GM04504 (cell line): ENCODE results near the gene PGD.
"Not testable (repeated sequence)": the region's sequence is repeated elsewhere in the genome, so short reads cannot be mapped to it uniquely, and the experiment has no call there.

Experiments
- DNase-seq: peaks from one replicate; pipeline ENCODE4 v3.0.0-alpha.2; 2012; ENCODE audit warnings: low read depth

Gene PGD

DNA sequence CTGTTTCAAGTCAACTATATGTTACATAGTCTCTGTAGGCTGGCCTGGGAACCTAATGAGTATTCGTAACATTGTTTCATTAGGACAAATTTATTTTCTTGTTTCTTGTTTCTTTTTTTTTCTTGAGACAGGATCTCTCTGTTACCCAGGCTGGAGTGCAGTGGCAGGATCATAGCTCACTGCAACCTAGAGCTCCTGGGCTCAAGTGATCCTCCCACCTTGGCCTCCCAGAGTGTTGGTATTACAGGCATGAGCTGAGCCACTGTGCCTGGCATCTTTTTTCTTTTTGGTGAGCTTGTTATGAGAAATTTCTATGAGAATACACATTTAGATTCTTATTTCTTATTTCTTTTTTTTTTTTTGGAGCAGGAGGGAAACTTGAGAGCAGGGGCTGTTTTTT lies 38.2 kb downstream of the PGD start:
- DNase-seq, result no peak

DNA sequence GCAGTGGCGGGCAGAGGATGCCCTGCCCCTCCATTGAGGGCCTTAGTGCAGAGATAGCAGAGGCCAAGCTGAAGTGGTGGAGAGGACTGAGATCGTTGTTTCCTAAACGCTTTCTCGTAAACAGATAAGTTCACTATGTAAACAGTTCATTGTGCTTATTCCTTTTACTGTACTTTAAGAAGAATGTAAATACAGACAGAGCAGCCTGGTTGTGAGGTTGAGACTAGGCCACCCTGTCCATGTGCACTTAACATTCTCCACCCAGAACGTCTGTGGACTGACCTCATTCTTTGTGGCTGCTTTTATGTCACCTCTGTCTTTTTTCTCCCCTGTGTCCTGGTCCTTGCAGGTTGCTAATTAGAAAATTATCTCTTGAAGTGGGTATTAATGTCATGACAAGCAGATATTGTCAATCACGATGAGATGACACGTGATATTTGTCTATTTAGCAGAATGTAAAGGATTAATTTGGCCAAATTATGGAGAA lies 39.9 kb downstream of the PGD start:
- DNase-seq, result no peak

DNA sequence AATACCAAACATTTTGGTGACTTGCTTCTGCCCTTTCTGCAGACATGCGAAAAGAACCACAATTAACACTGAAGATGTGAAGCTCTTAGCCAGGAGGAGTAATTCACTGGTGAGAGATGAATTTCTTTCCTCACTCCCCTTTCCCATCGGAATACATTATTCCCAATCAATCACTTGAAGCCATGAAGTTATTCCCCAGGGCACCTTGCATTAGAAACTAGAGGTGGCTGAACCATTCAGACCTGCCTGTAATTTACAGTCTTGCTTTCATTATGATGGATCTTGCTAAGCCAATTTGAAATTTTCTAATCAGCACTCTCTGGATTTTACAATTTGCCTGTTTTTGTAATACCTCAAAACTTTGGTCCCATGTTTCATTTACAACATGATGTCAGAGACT lies 41.4 kb downstream of the PGD start:
- no peak for DNase-seq

DNA sequence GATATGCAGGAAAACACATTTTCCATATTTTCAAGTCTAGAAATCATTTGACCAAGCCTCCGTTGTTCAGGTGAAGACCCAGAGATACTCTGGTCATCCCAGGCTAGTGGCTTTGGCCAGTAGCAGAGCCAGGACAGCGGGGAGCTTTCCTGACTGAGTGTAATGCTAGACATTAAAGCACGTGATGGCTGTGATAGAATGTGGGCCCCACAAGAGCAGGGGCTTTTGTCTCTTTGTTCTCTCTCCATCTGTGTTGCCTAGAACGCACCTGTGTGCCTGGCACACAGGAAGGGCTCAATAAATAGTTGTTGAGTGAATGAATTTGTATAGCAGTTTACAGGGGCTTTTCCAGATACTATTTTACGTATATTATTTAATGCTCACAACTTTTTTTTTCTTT lies 41.9 kb downstream of the PGD start:
- no peak for DNase-seq

DNA sequence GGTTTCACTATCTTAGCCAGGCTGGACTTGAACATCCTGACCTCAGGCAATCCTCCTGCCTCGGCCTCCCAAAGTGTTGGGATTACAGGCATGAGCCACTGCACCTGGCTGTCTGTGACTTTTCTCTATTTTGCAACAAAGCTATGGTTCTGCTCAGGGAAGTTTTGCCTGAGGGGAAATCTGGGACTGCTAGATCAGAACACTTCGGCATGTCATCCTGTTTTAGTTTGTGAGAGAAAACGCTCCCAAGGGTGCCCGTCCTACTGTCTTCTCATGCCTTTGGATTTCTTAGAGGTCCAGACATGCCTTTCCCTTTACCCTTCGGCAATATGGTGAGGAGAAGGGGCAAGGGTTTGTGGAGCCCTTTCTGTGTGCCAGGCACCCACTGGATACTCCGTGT lies 45.4 kb downstream of the PGD start:
- no peak for DNase-seq

DNA sequence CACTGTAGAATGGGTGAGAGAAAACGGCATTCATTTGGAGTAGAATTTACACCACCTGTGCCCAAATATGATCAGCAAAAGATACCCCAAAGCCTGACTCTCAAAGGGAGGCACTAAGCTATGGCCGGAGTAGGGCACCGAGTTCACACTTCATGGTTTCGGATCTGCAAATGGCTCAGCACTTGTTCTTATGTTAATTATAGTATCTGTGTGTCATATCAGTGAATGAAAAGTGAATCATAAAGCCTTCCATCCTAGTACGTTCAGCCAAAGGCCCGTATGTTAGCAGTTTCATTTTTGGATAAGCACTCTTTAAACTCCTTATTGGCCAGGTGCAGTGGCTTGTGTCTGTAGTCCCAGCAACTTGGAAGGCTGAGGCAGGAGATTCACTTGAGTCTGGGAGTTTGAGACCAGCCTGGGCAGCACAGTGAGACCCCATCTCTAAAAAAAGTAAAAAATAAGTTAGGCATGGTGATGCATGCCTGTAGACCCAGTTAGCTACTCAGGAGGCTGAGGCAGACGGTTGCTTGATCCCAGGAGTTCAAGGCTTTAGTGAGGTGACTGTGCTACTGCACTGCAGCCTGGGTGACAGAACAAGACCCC lies 46.0 kb downstream of the PGD start:
- DNase-seq, result no peak

DNA sequence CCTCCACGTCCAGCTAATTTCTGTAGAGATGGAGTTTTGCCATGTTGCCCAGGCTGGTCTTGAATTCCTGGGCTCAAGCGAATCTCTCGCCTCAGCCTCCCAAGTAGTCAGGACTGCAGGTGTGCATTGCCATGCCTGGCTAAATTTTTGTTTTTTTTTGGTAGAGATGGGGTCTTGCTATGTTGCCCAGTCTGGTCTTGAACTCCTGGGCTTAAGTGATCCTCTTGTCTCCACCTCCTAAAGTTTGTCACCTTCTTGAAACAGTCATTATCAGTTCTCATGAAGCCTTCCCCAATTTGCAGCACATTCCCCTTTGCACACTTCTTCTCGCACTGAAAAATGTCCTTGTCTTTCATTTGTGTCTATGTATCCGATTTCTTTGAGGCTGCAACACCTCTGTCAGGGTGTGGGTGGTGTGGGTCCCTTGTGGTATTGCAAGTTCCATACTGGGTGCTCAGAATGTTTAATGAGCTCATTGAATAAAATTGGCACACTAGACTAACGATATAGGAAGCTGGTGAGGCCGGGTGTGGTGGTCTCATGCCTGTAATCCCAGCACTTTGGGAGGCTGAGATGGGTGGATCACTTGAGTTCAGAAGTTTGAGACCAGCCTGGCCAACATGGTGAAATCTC lies 48.0 kb downstream of the PGD start:
- DNase-seq, result no peak

DNA sequence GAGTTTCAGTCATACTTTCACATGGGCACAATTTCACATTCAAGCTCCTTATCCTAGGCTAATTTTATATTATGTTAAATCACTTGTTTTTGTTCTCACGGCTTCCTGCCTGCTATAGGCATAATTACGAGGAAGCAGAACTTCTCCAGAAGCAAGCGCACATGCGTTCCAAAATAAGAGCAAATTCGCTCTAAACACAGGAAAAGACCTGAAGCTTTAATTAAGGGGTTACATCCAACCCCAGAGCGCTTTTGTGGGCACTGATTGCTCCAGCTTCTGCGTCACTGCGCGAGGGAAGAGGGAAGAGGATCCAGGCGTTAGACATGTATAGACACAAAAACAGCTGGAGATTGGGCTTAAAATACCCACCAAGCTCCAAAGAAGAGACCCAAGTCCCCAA lies 50.9 kb downstream of the PGD start, which contains the start of gene CORT:
TSS of gene CORT (plus strand) at position 281 of the 400 bp plus-strand sequence. CDS start 193 bp downstream, outside the sequence.
- DNase-seq, result no peak

GRCh38 chr1:10450156-10450814 lies 51.4 kb downstream of the PGD start:
- no peak for DNase-seq

DNA sequence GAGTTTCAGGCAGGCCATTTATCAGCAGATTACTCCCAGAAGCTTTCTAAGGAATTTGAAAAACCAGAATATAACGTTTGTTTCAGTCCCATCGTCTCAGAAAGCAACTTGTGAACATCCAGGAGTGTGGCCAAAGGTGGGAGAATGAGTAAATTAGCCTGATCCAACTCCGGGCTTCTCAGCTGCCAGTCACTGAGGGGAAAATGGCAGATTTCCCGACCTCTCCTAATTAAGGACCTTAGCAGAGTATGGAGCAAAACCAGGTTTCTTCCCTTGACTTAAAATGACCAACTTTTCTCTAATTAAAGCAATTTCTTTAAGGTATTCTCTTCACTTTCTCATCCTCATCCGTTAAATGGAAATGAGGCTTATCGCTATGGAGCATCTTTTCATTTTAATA lies 52.0 kb downstream of the PGD start:
- DNase-seq, result no peak

DNA sequence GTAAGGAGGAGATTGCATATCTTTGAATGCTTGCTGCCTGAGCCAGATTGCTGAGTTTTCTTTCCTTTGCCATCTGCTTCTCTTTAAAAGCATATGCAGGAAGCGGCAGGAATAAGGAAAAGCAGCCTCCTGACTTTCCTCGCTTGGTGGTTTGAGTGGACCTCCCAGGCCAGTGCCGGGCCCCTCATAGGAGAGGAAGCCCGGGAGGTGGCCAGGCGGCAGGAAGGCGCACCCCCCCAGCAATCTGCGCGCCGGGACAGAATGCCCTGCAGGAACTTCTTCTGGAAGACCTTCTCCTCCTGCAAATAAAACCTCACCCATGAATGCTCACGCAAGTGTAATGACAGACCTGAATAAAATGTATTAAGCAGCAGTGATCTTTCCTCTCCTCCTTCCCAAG lies 52.4 kb downstream of the PGD start:
- DNase-seq, result peak; percentile 53

GRCh38 chr1:10456048-10456447 lies 57.2 kb downstream of the PGD start:
- DNase-seq, result no peak

- no peak for DNase-seq
Observed at GRCh38 chr1:10456661-10457060, 57.8 kb downstream of the PGD start.

DNA sequence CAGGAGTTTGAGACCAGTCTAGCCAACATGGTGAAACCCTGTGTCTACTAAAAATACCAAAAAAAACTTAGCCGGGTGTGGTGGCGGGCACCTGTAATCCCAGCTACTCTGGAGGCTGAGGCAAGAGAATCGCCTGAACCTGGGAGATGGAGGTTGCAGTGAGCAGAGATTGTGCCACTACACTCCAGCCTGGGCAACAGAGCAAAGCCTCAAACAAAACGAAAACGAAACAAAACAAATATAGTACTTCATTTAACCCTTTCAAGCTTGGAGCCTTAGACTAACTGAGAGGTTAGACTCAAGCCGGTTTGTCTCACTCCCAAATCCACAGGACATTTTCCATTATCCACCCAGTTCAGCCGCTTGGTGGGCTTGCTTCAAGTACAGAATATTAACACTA lies 58.6 kb downstream of the PGD start:
- not testable (repeated sequence) for DNase-seq

- no peak for DNase-seq
Observed at GRCh38 chr1:10457875-10458274, 59.0 kb downstream of the PGD start.

DNA sequence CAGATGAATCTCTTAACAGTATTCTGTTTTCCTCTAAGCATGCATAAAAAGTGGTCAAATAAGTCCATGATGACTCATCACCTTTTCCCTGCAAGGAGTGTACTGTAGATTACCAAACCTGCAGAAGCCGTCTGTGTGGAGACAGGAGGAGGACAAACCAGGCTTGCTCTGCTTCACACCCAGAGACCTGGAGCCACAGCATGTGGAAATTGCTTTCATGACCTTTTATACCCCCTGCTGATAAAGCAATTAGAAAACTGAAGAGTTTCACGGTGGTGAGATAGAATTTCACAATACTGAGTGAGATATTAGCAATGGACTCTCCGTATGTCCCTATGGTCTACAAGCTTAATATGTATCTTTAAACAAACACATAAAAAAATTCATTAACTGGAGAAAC lies 60.3 kb downstream of the PGD start:
- DNase-seq, result peak; percentile 50

DNA sequence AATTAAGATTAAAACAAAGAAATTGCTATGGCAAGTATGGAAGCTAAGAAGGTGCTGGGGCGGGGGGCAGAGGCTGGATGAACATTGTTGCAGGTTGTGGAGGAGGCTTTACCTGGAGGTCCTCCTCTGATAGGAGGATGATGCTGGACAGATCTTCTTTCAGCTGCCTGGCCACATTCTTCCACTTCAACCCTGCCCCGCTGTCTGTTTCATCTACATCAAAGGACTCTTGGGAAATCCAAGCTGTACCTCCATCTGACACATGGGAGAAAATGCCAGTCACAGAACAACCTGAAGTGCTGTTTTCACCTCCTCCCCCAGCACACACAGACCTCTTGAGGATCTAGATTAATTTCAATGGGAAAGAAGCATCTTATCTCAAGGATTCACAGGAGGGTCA lies 68.2 kb downstream of the PGD start:
- no peak for DNase-seq

DNA sequence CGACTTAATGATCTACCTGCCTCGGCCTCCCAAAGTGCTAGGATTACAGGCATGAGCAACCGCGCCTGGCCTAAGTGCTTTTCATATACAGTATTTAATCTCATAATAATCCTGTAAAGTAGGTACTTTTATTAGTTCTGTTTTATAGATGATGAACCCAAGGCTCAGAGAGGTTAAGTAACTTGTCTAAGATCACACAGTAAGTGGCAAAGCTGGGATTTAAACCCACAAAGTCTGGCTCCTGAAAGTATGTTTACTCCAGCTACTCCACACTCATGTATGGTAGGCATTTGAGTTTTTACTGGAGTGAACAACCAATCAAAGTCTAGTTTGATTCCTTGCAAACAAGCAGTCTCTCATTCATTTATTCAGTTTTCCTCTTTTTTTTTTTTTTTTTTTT lies 71.2 kb downstream of the PGD start:
- no peak for DNase-seq
